ENCODE data around the gene DLG1.

- TF ChIP-seq SUZ12 (IDR thresholded peaks at IDR 0.05; ENCODE audit: extremely low read depth, insufficient read depth, insufficient read length) (no peak), YY1 (IDR thresholded peaks at IDR 0.05; ENCODE audit: insufficient read depth, insufficient read length) (no peak), ZNF274 (IDR thresholded peaks at IDR 0.05; ENCODE audit: low read depth, low read length) (no peak)
Observed at GRCh38 chr3:197021729-197022404, 276.5 kb downstream of the DLG1 start.
